ENCODE measurements around the gene RAPGEF2.

- TF ChIP-seq, protein P1, sequence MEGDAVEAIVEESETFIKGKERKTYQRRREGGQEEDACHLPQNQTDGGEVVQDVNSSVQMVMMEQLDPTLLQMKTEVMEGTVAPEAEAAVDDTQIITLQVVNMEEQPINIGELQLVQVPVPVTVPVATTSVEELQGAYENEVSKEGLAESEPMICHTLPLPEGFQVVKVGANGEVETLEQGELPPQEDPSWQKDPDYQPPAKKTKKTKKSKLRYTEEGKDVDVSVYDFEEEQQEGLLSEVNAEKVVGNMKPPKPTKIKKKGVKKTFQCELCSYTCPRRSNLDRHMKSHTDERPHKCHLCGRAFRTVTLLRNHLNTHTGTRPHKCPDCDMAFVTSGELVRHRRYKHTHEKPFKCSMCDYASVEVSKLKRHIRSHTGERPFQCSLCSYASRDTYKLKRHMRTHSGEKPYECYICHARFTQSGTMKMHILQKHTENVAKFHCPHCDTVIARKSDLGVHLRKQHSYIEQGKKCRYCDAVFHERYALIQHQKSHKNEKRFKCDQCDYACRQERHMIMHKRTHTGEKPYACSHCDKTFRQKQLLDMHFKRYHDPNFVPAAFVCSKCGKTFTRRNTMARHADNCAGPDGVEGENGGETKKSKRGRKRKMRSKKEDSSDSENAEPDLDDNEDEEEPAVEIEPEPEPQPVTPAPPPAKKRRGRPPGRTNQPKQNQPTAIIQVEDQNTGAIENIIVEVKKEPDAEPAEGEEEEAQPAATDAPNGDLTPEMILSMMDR (IDR thresholded peaks at IDR 0.05 in 8 of 11, conservative IDR thresholded peaks at IDR 0.05 in 3 of 11), result no peak
- no peak for TF ChIP-seq POLR2A (IDR thresholded peaks at IDR 0.05)
Observed at GRCh38 chr4:159177265-159178150, 74.6 kb downstream of the RAPGEF2 start.

All from spleen (tissue), 7 donors.